NK-92 treated with Interleukin-12 subunit alpha and Interleukin-12 subunit beta, amount 100 ng/mL, for 24 hours (cell line): ENCODE measurements around the gene SPTBN4.

Source experiments
- DNase-seq: peaks from one replicate; lab custom pipeline; 2025; lab: John Stamatoyannopoulos, UW

Gene SPTBN4

GRCh38 chr19:40604647-40605215 lies 137.9 kb downstream of the SPTBN4 start:
- no peak for DNase-seq

GRCh38 chr19:40605216-40605971 lies 138.6 kb downstream of the SPTBN4 start:
- DNase-seq, result no peak

GRCh38 chr19:40607311-40608239 lies 140.8 kb downstream of the SPTBN4 start:
- no peak for DNase-seq

DNA sequence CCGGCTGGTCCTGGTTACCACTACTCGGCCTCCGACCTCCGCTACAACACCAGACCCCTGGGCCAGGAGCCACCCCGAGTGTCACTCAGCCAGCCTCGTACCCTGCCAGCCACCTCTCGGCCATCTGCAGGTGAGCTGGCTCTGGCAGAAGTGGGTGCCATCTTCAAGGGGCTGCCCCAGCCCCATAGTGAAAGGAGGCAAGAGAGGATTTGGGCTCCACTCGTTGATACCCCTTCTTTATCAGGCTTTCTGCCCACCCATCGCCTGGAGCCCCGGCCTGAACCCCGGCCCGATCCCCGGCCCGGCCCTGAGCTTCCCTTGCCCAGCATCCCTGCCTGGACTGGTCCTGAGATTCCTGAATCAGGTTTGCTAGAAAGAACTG lies 141.4 kb downstream of the SPTBN4 start:
- DNase-seq, result no peak

DNA sequence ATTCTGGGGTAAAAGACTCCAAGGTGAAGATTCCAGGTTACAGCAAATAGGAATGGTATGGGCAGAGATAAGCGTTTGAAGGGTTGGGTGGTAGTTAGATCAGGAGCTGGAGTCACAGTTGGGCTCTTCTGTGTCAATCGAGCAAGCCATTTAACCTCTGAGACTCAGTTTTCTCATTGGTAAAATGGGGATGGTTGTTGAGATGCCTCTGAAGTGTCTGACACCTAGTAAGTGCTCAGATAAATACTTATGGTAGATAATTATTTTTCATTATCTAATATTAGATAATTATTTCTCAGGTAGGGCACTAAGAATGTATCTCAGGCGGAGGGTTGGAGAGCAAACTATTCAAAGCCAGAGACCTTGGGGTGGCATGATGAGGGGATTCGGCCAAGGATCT lies 142.2 kb downstream of the SPTBN4 start:
- no peak for DNase-seq

DNA sequence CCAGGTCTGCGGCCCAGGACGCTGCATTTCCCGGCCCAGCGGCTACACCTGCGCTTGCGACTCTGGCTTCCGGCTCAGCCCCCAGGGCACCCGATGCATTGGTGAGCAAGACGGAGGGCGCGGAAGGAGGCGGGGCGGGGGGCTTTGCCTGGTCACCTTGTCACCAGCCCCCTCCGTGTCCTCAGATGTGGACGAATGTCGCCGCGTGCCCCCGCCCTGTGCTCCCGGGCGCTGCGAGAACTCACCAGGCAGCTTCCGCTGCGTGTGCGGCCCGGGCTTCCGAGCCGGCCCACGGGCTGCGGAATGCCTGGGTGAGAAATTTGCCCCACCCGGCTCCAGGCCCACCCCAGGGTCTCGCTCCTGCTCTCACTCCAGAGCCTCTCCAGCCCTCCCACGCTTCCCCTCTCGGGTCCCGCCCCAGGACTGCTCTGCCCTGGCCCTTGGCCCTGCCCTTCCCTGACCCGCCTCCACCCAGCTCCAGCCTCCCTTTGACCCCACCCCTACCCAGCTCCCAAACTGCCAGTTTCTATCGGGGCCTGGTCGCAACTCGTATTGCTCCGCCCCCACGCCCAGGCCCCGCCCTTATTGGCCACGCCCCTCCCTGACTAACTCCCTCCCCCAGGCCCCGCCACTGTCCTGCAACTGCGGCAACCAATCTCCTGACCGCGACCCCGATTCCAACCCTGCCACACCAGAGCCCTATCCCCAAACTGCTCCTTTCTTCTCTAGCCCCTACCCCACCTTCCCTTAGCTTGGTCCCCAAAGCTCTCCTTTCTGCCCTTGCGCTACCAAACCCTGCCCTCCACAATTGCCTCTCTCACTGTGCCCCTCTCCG lies 143.0 kb downstream of the SPTBN4 start:
- DNase-seq, result peak; percentile 26

DNA sequence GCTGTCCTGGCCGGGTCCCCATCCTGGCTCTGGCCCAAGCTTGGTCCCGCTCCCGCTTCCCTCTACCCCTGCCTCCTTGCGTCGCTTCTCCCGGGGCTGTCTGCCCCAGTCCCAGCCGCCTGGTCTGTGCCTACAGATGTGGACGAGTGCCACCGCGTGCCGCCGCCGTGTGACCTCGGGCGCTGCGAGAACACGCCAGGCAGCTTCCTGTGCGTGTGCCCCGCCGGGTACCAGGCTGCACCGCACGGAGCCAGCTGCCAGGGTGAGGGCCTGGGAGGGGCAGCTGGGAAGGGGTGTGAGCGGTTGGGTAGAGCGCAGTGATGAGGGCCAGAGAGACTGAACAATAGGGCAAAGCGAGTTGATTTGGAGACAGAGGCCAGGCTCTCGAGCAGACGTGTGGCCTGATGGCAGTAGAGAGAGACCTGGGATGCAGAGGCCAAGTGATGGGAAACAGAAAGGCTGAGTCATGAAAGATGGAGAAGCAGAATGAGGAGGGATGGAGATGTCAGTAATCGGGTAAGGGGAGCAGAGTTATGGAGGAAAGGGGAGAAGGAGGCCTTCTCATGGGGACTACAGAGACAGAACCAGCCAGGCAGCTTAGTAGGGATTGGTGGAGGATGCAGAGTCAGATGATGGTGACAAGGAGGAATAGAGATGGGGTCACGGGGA lies 143.7 kb downstream of the SPTBN4 start:
- DNase-seq, result no peak

GRCh38 chr19:40611096-40611495 lies 144.3 kb downstream of the SPTBN4 start:
- no peak for DNase-seq

GRCh38 chr19:40611900-40612698 lies 145.3 kb downstream of the SPTBN4 start:
- no peak for DNase-seq

GRCh38 chr19:40612831-40613689 lies 146.3 kb downstream of the SPTBN4 start:
- no peak for DNase-seq

GRCh38 chr19:40613690-40614621 lies 147.2 kb downstream of the SPTBN4 start:
- peak; percentile 11 for DNase-seq

GRCh38 chr19:40614622-40615411 lies 148.0 kb downstream of the SPTBN4 start:
- DNase-seq, result no peak

- no peak for DNase-seq
Observed at GRCh38 chr19:40616178-40616577, 149.4 kb downstream of the SPTBN4 start.

- no peak for DNase-seq
Observed at GRCh38 chr19:40616941-40617340, 150.1 kb downstream of the SPTBN4 start.

DNA sequence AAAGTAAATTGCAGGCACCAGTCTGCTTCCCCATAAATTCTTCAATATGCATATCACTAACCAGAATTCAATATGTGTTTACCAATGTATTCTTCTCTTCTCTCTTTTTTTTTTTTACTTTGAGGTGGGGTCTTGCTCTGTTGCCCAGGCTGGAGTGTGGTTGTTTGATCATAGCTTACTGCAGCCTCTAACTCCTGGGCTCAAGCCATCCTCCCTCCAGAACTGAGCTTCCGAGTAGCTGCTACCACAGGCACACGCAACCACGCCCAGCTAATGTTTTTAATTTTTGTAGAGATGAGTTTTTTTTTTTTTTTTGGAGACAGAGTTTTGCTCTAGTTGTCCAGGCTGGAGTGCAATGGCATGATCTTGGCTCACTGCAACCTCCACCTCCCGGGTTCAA lies 151.2 kb downstream of the SPTBN4 start:
- DNase-seq, result no peak

DNA sequence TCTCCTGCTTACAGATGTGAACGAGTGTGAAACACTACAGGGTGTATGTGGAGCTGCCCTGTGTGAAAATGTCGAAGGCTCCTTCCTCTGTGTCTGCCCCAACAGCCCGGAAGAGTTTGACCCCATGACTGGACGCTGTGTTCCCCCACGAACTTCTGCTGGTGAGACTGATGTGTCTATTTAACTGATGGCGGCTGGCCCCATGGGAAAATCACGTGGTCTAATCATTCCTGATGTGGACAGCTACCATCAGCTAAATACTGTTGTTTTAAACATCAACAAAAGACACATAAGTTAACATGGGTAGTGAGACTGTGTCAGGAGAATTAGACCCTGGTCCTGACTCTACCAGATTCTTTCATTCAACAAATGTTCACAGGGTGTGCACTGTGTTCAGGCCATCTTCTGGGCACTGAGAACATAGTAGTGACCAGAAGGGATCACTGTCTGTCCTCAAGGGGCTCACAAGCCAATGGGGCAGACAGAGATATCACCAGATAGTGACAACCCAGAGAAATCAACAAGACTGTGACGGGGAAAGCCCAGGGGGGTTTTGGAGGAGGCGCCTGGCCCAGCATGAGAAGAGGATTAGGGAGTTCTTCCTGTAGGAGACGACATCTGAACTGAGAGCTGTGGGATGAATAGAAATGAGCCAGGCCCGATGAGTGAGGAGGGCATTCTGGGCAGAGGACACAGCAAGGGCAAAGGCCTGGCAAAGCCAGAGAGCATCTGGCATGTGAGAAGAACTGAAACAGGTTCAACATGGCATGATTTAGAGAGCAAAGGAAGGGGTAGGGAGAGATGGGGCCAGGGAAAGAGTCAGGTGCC lies 152.7 kb downstream of the SPTBN4 start:
- DNase-seq, result no peak

DNA sequence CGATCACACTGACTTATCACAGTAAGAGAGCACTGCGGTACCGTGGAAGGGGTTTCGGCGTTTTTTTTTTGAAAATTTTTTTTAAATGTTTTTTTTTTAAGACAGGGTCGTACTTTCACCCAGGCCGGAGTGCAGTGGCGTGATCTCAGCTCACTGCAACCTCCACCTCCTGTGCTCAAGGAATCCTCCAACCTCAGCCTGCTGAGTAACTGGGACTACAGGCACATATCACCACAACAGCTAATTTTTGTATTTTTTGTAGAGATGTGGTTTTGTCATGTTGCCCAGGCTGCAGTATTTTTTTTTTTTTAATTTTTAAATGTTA lies 153.3 kb downstream of the SPTBN4 start:
- no peak for DNase-seq
